ENCODE data around the gene DIPK1A.

Gene DIPK1A

GRCh38 chr1:92851729-92852128, 109.5 kb downstream of the DIPK1A start:
- intact Hi-C loops (cut with DNase I) = loop anchor here (10.0 kb wide), 1 partner anchor 223 kb away; the partner anchor contains the start of gene MTF2

GRCh38 chr1:92850019-92850418, 111.2 kb downstream of the DIPK1A start:
- intact Hi-C loops (cut with DNase I) = loop anchor here (10.0 kb wide), 1 partner anchor 225 kb away; the partner anchor contains the start of gene MTF2
- DNase-seq = no peak

More at GRCh38 chr1:92851729-92852128, 109.5 kb downstream of the DIPK1A start:
- no peak for DNase-seq

GRCh38 chr1:92848201-92848600, 113.1 kb downstream of the DIPK1A start:
- intact Hi-C loops (cut with DNase I) = no loop called here
- DNase-seq = no peak

GRCh38 chr1:92845908-92846307, 115.4 kb downstream of the DIPK1A start:
- intact Hi-C loops (cut with DNase I) = no loop called here
- no peak for DNase-seq

- intact Hi-C loops (cut with DNase I) = no loop called here
Observed at GRCh38 chr1:92844439-92844838, 116.8 kb downstream of the DIPK1A start.

GRCh38 chr1:92843429-92844352, 117.6 kb downstream of the DIPK1A start:
- DNase-seq = no peak
- intact Hi-C loops (cut with DNase I) = no loop called here

More at GRCh38 chr1:92844439-92844838, 116.8 kb downstream of the DIPK1A start:
- DNase-seq = no peak

- intact Hi-C loops (cut with DNase I) = no loop called here
- DNase-seq = no peak
Observed at GRCh38 chr1:92843046-92843423, 118.2 kb downstream of the DIPK1A start.

- DNase-seq = no peak
- intact Hi-C loops (cut with DNase I) = no loop called here
Observed at GRCh38 chr1:92842082-92843045, 118.9 kb downstream of the DIPK1A start.

- no peak for DNase-seq
- intact Hi-C loops (cut with DNase I) = no loop called here
Observed at GRCh38 chr1:92840600-92840999, 120.7 kb downstream of the DIPK1A start.

GRCh38 chr1:92839442-92839841, 121.8 kb downstream of the DIPK1A start:
- intact Hi-C loops (cut with DNase I) = no loop called here
- no peak for DNase-seq

- intact Hi-C loops (cut with DNase I) = no loop called here
- no peak for DNase-seq
Observed at GRCh38 chr1:92838519-92838918, 122.7 kb downstream of the DIPK1A start.

- intact Hi-C loops (cut with DNase I) = no loop called here
- DNase-seq = no peak
Observed at GRCh38 chr1:92837062-92837461, 124.2 kb downstream of the DIPK1A start.

- intact Hi-C loops (cut with DNase I) = loop anchor here (5.0 kb wide), 1 partner anchor 87 kb away; no protein-coding TSS in a partner anchor
Observed at GRCh38 chr1:92834617-92835016, 126.6 kb downstream of the DIPK1A start.

GRCh38 chr1:92833840-92834239, 127.4 kb downstream of the DIPK1A start:
- no peak for DNase-seq
- intact Hi-C loops (cut with DNase I) = loop anchor here (5.0 kb wide), 1 partner anchor 87 kb away; no protein-coding TSS in a partner anchor

More at GRCh38 chr1:92834617-92835016, 126.6 kb downstream of the DIPK1A start:
- DNase-seq = no peak

- intact Hi-C loops (cut with DNase I) = loop anchor here (5.0 kb wide), 1 partner anchor 85 kb away; no protein-coding TSS in a partner anchor
- DNase-seq = no peak
Observed at GRCh38 chr1:92832537-92833114, 128.6 kb downstream of the DIPK1A start.

GRCh38 chr1:92831762-92832536, 129.3 kb downstream of the DIPK1A start, which contains the start of gene RPL5:
RPL5 (plus strand) TSS chr1:92832040; CDS start chr1:92832115, 75 bp downstream.
- peak; percentile 93 to 99 (median 96) for DNase-seq
- intact Hi-C loops (cut with DNase I) = loop anchor here (2.0 to 5.0 kb wide), 2 partner anchors 47 to 85 kb away; partner anchors contain the start of gene EVI5

- intact Hi-C loops (cut with DNase I) = loop anchor here (2.0 to 5.0 kb wide), 2 partner anchors 47 to 84 kb away; partner anchors contain the start of gene EVI5
- DNase-seq = no peak
Observed at GRCh38 chr1:92831368-92831761, 129.9 kb downstream of the DIPK1A start.

- intact Hi-C loops (cut with DNase I) = no loop called here
- DNase-seq = no peak
Observed at GRCh38 chr1:92826792-92827191, 134.5 kb downstream of the DIPK1A start.

GRCh38 chr1:92822879-92823278, 138.4 kb downstream of the DIPK1A start:
- DNase-seq = no peak
- intact Hi-C loops (cut with DNase I) = no loop called here
